ENCODE data around the gene KCNC1.

Gene KCNC1

DNA sequence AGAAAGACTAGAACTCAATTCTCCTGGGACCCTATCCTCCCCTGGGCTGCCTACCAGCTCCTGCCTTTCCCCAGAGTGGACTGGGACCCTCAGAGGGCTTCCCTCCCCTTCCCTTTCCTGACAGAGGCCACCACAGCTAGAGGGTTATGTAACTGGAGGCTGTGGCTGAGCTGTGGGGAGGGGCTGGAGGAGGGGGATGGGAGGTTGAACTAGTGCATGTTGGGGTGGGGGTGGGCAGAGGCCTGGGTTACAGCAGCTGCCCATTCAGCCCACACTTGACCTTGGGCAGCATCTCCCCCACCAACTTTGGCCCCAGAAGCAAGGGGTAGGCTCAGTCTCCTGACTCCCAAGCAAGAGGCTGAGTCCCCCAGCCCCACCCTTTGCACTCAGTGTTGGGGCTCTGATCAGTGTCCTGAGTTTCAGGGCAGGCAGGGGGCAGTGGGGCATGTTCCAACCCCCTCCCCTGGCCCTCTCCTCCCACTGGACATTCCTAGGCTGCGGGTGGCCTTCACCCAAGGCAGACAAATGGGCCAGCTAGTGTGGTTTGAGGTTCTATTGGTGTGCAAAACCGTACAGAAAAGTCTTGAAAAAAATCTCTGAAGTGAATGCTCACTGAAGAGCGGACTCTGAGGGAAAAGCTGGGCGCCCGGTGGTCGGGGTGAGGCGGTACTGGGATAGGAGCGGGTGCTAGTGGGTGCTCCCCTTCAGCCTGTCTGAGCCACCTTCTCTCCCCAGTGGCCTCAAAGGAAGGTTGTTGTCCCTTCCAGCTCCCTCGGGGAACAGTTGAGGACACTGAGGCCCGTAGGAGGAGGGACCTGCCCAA lies 3.8 kb downstream of the KCNC1 start:
- no peak for DNase-seq

GRCh38 chr11:17739945-17740338 lies 5.4 kb downstream of the KCNC1 start:
- no peak for DNase-seq

- no peak for DNase-seq
Measured at GRCh38 chr11:17740649-17741235, 6.2 kb downstream of the KCNC1 start.

- DNase-seq: no peak
Measured at GRCh38 chr11:17741487-17741886, 6.9 kb downstream of the KCNC1 start.

DNA sequence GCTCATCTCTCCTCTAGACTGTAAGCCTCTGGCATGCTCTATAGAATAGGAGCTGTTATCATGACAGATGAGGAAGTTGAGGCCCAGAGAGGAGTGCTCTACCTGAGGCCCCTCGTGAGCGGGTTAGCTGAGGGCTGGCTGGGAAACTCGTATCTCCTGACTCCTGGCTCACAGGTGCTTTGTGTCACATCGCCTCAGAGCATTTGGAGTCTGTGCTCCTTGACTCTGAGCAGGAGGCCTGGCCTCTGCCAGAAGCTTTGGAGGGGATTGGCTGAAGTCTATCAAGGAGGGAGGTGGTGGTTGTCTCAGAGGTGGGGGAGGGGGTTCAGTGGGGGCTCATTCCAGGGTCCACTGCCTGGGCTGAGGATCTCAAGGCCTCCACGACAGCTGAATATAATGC lies 7.4 kb downstream of the KCNC1 start:
- no peak for DNase-seq

DNA sequence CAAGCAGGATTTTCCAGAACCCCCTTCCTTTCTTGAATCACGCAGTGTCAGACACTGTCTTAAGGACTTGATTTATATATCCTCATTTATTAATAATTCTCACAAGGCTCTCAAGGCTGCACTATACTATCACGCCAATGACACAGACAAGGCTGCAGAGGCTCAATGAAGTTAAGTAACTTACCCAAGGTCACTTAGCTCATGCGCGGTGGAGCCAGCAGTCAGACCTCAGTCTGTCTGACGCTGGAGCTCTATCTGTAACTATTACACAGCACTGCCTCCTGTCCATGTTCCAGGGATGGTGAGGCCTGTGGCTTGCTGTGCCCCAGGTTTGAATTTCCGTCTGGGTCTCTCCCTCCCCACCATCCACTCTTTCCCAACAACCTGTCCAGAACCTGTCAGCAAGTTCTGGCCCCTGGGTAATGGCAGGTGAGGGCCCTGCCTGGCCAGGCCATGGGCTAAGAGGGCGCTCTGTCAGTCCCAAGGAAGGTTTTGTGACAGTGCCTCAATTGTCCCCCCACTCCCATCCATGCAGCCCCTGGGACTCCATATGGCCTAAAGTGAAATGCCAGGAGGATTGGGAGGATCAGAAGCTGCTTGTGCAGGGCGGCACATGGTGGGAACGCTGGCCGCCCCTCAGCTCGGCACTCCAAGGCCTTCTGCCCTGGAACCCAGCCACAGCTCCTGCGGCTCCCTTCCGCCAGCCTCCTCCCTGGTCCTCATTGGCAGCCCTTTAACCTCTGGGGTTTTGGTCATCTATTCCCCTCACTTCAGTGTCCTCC lies 8.6 kb downstream of the KCNC1 start:
- no peak for DNase-seq

GRCh38 chr11:17743808-17744119 lies 9.2 kb downstream of the KCNC1 start:
- DNase-seq: no peak

GRCh38 chr11:17744151-17744940 lies 9.8 kb downstream of the KCNC1 start:
- DNase-seq: no peak

DNA sequence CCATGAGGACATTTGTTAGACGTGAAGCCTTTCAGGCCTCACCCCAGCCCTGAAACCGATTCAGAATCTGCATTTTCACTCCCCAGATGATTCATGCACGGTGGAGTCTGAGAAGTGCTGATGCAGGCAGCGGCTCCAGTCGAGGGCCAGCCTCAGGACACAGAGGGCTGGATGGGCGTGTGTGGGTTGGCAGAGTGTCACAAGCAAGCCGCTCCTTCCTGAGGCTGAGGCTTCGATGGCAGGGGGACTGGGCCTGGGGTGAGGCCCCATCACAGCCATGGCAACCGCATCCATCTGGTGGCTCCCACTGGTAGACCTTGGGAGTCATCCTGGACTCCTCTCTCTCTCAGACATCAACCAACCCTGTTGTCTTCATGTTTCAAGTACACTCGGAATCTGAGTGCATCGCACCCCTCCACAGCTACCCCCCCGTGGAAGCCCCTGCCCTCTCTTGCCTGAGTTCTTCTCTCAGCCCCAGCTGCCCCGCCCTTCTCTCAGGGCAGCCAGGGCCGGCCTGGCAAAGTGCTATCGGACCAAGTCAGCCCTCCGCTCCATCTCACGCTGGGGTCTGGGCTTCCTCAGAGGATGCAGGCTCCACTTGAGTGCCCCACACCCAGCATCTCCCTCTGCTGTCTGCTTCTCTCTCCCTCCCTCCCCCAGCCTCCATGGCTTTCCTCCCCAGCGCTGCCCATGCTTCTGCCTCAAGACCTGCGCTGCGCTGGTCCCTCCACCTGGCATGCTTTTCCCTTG lies 10.6 kb downstream of the KCNC1 start:
- DNase-seq: no peak

- no peak for DNase-seq
Measured at GRCh38 chr11:17746096-17746495, 11.5 kb downstream of the KCNC1 start.

- no peak for DNase-seq
Measured at GRCh38 chr11:17747131-17747955, 12.8 kb downstream of the KCNC1 start.

GRCh38 chr11:17748044-17748443 lies 13.5 kb downstream of the KCNC1 start:
- no peak for DNase-seq

GRCh38 chr11:17748761-17749721 lies 14.5 kb downstream of the KCNC1 start:
- DNase-seq: no peak

GRCh38 chr11:17750013-17750800 lies 15.6 kb downstream of the KCNC1 start:
- DNase-seq: no peak

- DNase-seq: no peak
Measured at GRCh38 chr11:17750801-17751165, 16.2 kb downstream of the KCNC1 start.

DNA sequence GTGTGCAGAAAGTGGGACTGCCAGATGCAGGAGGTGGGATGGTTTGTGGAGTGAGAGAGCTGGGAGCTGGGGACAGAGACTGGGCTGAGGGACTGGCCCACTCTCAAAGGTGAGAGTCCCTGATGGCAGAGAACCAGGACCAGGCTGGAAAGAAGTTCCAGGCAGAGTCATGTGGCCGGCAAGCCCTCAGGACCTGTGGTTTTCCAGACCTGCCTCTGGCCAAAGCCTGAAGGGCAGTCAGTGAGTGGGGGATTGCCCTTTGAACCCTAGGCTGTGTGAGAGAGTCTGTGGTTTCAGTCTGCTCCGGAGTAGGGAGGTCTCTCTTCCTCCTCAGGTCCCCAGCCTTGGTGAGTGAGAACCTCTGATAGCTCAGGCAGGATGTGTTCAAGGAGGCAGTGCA lies 17.0 kb downstream of the KCNC1 start:
- DNase-seq: no peak

DNA sequence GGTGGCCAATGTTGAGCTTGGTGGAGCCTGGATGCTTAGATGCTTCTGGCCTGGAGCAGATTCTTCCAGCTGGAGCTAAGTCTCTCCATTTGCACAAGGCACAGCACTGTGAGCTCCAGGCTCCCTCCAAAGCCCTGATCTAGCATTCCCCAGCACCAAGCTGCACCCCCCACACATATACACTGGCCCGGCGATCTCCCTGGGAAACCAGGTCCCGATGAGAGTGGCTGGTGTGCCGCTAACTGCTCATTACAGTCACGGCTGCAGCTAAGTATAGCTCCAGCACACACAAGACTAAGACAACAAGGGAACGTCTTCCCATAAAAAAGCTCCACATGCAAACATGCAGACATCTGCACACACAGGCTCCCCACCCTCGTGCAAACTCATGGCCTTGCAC lies 17.6 kb downstream of the KCNC1 start:
- DNase-seq: no peak

DNA sequence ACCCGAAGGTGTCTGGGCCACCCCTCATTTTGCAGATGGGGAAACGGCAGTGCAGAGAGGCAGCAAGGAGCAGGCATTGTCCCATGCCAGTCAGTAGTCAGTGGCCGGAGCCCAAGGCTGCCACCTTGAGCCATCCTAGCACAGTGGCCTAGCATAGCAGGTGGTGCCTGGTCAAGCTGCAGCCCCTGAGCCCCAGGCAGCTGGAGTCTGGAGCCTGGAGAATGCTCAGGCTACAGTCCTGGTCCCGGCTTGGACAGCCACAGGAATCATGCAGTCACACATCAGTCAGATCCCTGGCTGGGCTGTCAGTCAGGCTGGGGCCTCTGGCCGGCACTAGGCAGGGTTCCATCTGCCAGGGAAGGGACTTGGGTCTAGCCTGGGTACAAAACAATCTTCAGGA lies 18.6 kb downstream of the KCNC1 start:
- DNase-seq: no peak

GRCh38 chr11:17753641-17754040 lies 19.1 kb downstream of the KCNC1 start:
- DNase-seq: no peak

GRCh38 chr11:17755891-17756290 lies 21.3 kb downstream of the KCNC1 start:
- no peak for DNase-seq

Data from stimulated activated CD8-positive, alpha-beta memory T cell treated with anti-CD3 and anti-CD28 coated beads, Interleukin-4, amount 100 ng/mL, for 48 hours (primary cell).